Erythroblast (primary cell): Measurements from ENCODE around the gene MEOX2.

Experiments used
- GATA1 ChIP-seq: IDR thresholded peaks from 2 replicates; pipeline ENCODE4 v1.6.1; 2011; ENCODE audit warnings: low read depth, mild to moderate bottlenecking, control low read depth, low read length, moderate library complexity
- POLR2A ChIP-seq: IDR thresholded peaks from 2 replicates; pipeline ENCODE4 v1.6.1; 2011; ENCODE audit warnings: mild to moderate bottlenecking, low read length

GRCh38 chr7:15610503-15610902, 76.0 kb downstream of the MEOX2 start:
- TF ChIP-seq POLR2A: no peak
- no peak for TF ChIP-seq GATA1
